Measurements from ENCODE around the gene HOXA2. TPM values are rescaled to one million over a fixed set of nuclear protein-coding genes. Genes with fewer than 3 reads are reported as not detected.

HOXA2 gene
- total and polyA plus RNA-seq, 4 donors = 0.05 to 0.13 (median 0.08) TPM

GRCh38 chr7:27088002-27088922 is 14.2 kb downstream of the HOXA2 start (continued):
- no peak for TF ChIP-seq ATF3 (IDR thresholded peaks at IDR 0.05)
- TF ChIP-seq JUND (IDR thresholded peaks at IDR 0.05) = no peak

- no peak overlapping the region for H3K9ac ChIP-seq (ENCODE audit: low read depth in 1 of 2, low read length in 2 of 2)
- no peak overlapping the region for H3K4me3 ChIP-seq (ENCODE audit: low read depth in 1 of 3, low read length in 3 of 3)
- peaks cover 0 to 4% (median 1%) of the 10 kb centered on the region in 4 donors for H3K27me3 ChIP-seq (ENCODE audit: control insufficient read depth in 4 of 4, insufficient read depth in 4 of 4, low read length in 3 of 4)
- no peak for TF ChIP-seq YY1 (IDR thresholded peaks at IDR 0.05)
- TF ChIP-seq REST (IDR thresholded peaks at IDR 0.05) = no peak
- TF ChIP-seq GABPA (IDR thresholded peaks at IDR 0.05 in 1 of 2, conservative IDR thresholded peaks at IDR 0.05 in 1 of 2) = no peak
- no peak for TF ChIP-seq HNF4G (IDR thresholded peaks at IDR 0.05)
- TF ChIP-seq RAD21 (IDR thresholded peaks at IDR 0.05) = no peak
- TF ChIP-seq EGR1 (IDR thresholded peaks at IDR 0.05; ENCODE audit: low read depth in 2 of 2) = no peak
- no peak for TF ChIP-seq FOXA1 (IDR thresholded peaks at IDR 0.05)
- H3K27ac ChIP-seq (ENCODE audit: low read depth in 1 of 2, low read length in 2 of 2) = no peak overlapping the region
- DNase-seq (ENCODE audit: low spot score) = no peak
- peaks cover 0 to 4% (median 0%) of the 10 kb centered on the region in 4 donors for H3K9me3 ChIP-seq (ENCODE audit: control insufficient read depth in 4 of 4, low read length in 3 of 4)
- H3K4me1 ChIP-seq (ENCODE audit: control insufficient read depth in 4 of 4, insufficient read depth in 4 of 4, low read length in 3 of 4) = peaks cover 0 to 4% (median 2%) of the 10 kb centered on the region in 4 donors
- 83% methylated on average over 2 of the region's 2 CpGs for WGBS
- H3K36me3 ChIP-seq (ENCODE audit: control insufficient read depth in 4 of 4, insufficient read depth in 3 of 4, low read depth in 1 of 4, low read length in 3 of 4) = no peaks in the 10 kb centered on the region
Measured at GRCh38 chr7:27083646-27084045, 18.8 kb downstream of the HOXA2 start.

- H3K4me1 ChIP-seq (ENCODE audit: control insufficient read depth in 4 of 4, insufficient read depth in 4 of 4, low read length in 3 of 4) = no peaks in the 10 kb centered on the region
- 88% methylated on average over 1 of the region's 1 CpG for WGBS
- no peak overlapping the region for H3K4me3 ChIP-seq (ENCODE audit: low read depth in 1 of 3, low read length in 3 of 3)
- TF ChIP-seq ATF3 (IDR thresholded peaks at IDR 0.05) = no peak
- H3K9ac ChIP-seq (ENCODE audit: low read depth in 1 of 2, low read length in 2 of 2) = no peak overlapping the region
- DNase-seq (ENCODE audit: low spot score) = no peak
- H3K36me3 ChIP-seq (ENCODE audit: control insufficient read depth in 4 of 4, insufficient read depth in 3 of 4, low read depth in 1 of 4, low read length in 3 of 4) = no peaks in the 10 kb centered on the region
- H3K27me3 ChIP-seq (ENCODE audit: control insufficient read depth in 4 of 4, insufficient read depth in 4 of 4, low read length in 3 of 4) = peaks cover 0 to 3% (median 0%) of the 10 kb centered on the region in 4 donors
- no peaks in the 10 kb centered on the region for H3K9me3 ChIP-seq (ENCODE audit: control insufficient read depth in 4 of 4, low read length in 3 of 4)
- no peak overlapping the region for H3K27ac ChIP-seq (ENCODE audit: low read depth in 1 of 2, low read length in 2 of 2)
Measured at GRCh38 chr7:27082171-27082570, 20.3 kb downstream of the HOXA2 start.

GRCh38 chr7:27080844-27081436 is 21.5 kb downstream of the HOXA2 start:
- H3K36me3 ChIP-seq (ENCODE audit: control insufficient read depth in 4 of 4, insufficient read depth in 3 of 4, low read depth in 1 of 4, low read length in 3 of 4) = no peaks in the 10 kb centered on the region
- no peaks in the 10 kb centered on the region for H3K4me1 ChIP-seq (ENCODE audit: control insufficient read depth in 4 of 4, insufficient read depth in 4 of 4, low read length in 3 of 4)
- no peak overlapping the region for H3K27ac ChIP-seq (ENCODE audit: low read depth in 1 of 2, low read length in 2 of 2)
- no peak for DNase-seq (ENCODE audit: low spot score)
- H3K4me3 ChIP-seq (ENCODE audit: low read depth in 1 of 3, low read length in 3 of 3) = no peak overlapping the region
- WGBS = 72% methylated on average over 4 of the region's 4 CpGs
- peaks cover 0 to 3% (median 0%) of the 10 kb centered on the region in 4 donors for H3K27me3 ChIP-seq (ENCODE audit: control insufficient read depth in 4 of 4, insufficient read depth in 4 of 4, low read length in 3 of 4)
- H3K9me3 ChIP-seq (ENCODE audit: control insufficient read depth in 4 of 4, low read length in 3 of 4) = peaks cover 0 to under 1% (median 0%) of the 10 kb centered on the region in 4 donors
- H3K9ac ChIP-seq (ENCODE audit: low read depth in 1 of 2, low read length in 2 of 2) = no peak overlapping the region
- no peak for TF ChIP-seq EGR1 (IDR thresholded peaks at IDR 0.05; ENCODE audit: low read depth in 2 of 2)
- TF ChIP-seq GABPA (IDR thresholded peaks at IDR 0.05 in 1 of 2, conservative IDR thresholded peaks at IDR 0.05 in 1 of 2) = no peak
- TF ChIP-seq SP1 (IDR thresholded peaks at IDR 0.05) = no peak
- TF ChIP-seq JUND (IDR thresholded peaks at IDR 0.05) = no peak
- TF ChIP-seq ATF3 (IDR thresholded peaks at IDR 0.05) = no peak
- no peak for TF ChIP-seq TAF1 (conservative IDR thresholded peaks at IDR 0.05)
- no peak for TF ChIP-seq ZBTB33 (IDR thresholded peaks at IDR 0.05)
- TF ChIP-seq HNF4G (IDR thresholded peaks at IDR 0.05) = no peak
- no peak for TF ChIP-seq FOXA1 (IDR thresholded peaks at IDR 0.05)
- no peak for TF ChIP-seq HNF4A (conservative IDR thresholded peaks at IDR 0.05)
